ENCODE measurements around the gene ZDHHC8.

Gene ZDHHC8

GRCh38 chr22:20099099-20099711 lies 32.4 kb upstream of the ZDHHC8 start:
- intact Hi-C loops (cut with DNase I; ENCODE audit: low total_unique reads), result no loop called here
- Histone ChIP-seq H3K4me3 (no peak overlapping the region), H3K27ac (no peak overlapping the region), H3K36me3 (peaks cover 63 to 100% (median 81%) of the 10 kb centered on the region in 3 donors), H3K27me3 (no peaks in the 10 kb centered on the region), H3K4me1 (no peaks in the 10 kb centered on the region), H3K9me3 (peaks cover 0 to 7% (median 3%) of the 10 kb centered on the region in 3 donors)
- TF ChIP-seq CTCF (IDR thresholded peaks at IDR 0.05), result no peak
- DNase-seq, result no peak

GRCh38 chr22:20101638-20102037 lies 30.0 kb upstream of the ZDHHC8 start:
- peaks cover 64 to 100% (median 79%) of the 10 kb centered on the region in 3 donors for H3K36me3 ChIP-seq
- peaks cover 0 to 4% (median 2%) of the 10 kb centered on the region in 3 donors for H3K9me3 ChIP-seq
- intact Hi-C loops (cut with DNase I; ENCODE audit: low total_unique reads), result no loop called here
- no peak overlapping the region for H3K4me3 ChIP-seq
- no peaks in the 10 kb centered on the region for H3K4me1 ChIP-seq
- TF ChIP-seq CTCF (IDR thresholded peaks at IDR 0.05), result no peak
- H3K27ac ChIP-seq, result no peak overlapping the region
- DNase-seq, result no peak
- no peaks in the 10 kb centered on the region for H3K27me3 ChIP-seq

GRCh38 chr22:20102203-20102780 lies 29.3 kb upstream of the ZDHHC8 start:
- H3K27ac ChIP-seq, result no peak overlapping the region
- H3K36me3 ChIP-seq, result peaks cover 64 to 100% (median 79%) of the 10 kb centered on the region in 3 donors

GRCh38 chr22:20105456-20106204 lies 26.0 kb upstream of the ZDHHC8 start:
- H3K27ac ChIP-seq, result no peak overlapping the region
- H3K9me3 ChIP-seq, result no peaks in the 10 kb centered on the region
- no peak for TF ChIP-seq CTCF (IDR thresholded peaks at IDR 0.05)
- H3K4me1 ChIP-seq, result no peaks in the 10 kb centered on the region
- no peaks in the 10 kb centered on the region for H3K27me3 ChIP-seq
- peaks cover 67 to 100% (median 81%) of the 10 kb centered on the region in 3 donors for H3K36me3 ChIP-seq
- no peak overlapping the region for H3K4me3 ChIP-seq
- DNase-seq, result no peak
- intact Hi-C loops (cut with DNase I; ENCODE audit: low total_unique reads), result no loop called here

More at GRCh38 chr22:20102203-20102780, 29.3 kb upstream of the ZDHHC8 start:
- no peaks in the 10 kb centered on the region for H3K9me3 ChIP-seq
- no peak for DNase-seq
- H3K4me1 ChIP-seq, result no peaks in the 10 kb centered on the region
- H3K27me3 ChIP-seq, result no peaks in the 10 kb centered on the region
- H3K4me3 ChIP-seq, result no peak overlapping the region
- TF ChIP-seq CTCF (IDR thresholded peaks at IDR 0.05), result no peak
- intact Hi-C loops (cut with DNase I; ENCODE audit: low total_unique reads), result no loop called here

GRCh38 chr22:20106205-20106848 lies 25.3 kb upstream of the ZDHHC8 start:
- no peak overlapping the region for H3K27ac ChIP-seq
- intact Hi-C loops (cut with DNase I; ENCODE audit: low total_unique reads), result no loop called here
- no peaks in the 10 kb centered on the region for H3K9me3 ChIP-seq
- no peak overlapping the region for H3K4me3 ChIP-seq
- DNase-seq, result no peak
- TF ChIP-seq CTCF (IDR thresholded peaks at IDR 0.05), result no peak
- H3K4me1 ChIP-seq, result no peaks in the 10 kb centered on the region
- no peaks in the 10 kb centered on the region for H3K27me3 ChIP-seq
- H3K36me3 ChIP-seq, result peaks cover 62 to 100% (median 74%) of the 10 kb centered on the region in 3 donors
